GM13976 (cell line): ENCODE measurements around the gene OSBPL10.

ENCODE experiments used
- DNase-seq: peaks from one replicate; pipeline ENCODE4 v3.0.0; 2012; ENCODE audit warnings: low spot score
- in situ Hi-C: fragments of 300-500 bp; cut with MboI; formaldehyde crosslinking; loops from one replicate; pipeline ENCODE4 v1.12.0; 2022; ENCODE audit warnings: low sequenced_read_pairs, mixed read lengths, inconsistent platforms; ENCODE audit not compliant: unreplicated experiment
- TF ChIP-seq, protein P1 (sequence below): IDR thresholded peaks from 2 replicates; pipeline ENCODE4 v1.5.1; 2012; ENCODE audit warnings: borderline replicate concordance, mild to moderate bottlenecking; ENCODE audit not compliant: insufficient read depth; ENCODE audit errors: extremely low read depth, missing control alignments, control extremely low read depth

Gene OSBPL10

DNA sequence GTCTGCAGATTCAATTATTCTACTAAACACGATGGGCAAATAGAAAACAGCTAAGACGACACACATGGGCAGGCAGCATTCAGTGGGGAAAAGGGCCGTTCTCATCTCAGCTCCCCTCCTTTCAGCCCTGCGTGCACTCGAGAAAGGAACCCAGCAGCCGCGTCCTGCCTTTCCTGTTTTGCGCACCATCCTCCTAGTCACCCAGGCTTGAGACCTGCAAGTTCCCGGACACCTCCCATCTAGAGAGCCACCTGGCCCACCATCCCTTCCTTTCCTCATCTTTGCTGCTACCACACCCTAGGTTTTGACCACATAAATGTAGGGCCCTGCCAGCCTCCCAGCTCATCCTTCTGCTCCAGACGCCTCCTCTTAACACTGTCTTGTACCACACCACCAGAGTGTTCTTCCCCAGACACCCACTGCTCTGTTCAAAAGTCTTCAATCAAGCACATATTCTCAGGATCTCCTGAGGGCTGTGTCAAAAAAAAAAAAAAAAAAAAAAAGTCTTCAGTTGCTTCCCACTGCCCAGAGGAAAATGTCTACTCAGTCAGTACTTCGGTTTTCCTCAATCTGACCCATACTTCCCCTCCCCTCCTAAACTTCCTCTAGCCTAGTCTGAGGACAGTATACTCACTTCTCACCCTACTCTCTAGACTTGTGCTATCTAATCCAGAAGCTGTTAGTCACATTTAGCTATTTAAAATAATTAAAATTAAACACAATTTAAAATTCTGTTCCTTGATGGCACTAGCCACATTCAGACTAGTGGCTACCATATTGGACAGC, 266.4 kb downstream of the OSBPL10 start:
- in situ Hi-C loops: no loop called here
- TF ChIP-seq, protein P1, sequence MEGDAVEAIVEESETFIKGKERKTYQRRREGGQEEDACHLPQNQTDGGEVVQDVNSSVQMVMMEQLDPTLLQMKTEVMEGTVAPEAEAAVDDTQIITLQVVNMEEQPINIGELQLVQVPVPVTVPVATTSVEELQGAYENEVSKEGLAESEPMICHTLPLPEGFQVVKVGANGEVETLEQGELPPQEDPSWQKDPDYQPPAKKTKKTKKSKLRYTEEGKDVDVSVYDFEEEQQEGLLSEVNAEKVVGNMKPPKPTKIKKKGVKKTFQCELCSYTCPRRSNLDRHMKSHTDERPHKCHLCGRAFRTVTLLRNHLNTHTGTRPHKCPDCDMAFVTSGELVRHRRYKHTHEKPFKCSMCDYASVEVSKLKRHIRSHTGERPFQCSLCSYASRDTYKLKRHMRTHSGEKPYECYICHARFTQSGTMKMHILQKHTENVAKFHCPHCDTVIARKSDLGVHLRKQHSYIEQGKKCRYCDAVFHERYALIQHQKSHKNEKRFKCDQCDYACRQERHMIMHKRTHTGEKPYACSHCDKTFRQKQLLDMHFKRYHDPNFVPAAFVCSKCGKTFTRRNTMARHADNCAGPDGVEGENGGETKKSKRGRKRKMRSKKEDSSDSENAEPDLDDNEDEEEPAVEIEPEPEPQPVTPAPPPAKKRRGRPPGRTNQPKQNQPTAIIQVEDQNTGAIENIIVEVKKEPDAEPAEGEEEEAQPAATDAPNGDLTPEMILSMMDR: no peak
- no peak for DNase-seq

DNA sequence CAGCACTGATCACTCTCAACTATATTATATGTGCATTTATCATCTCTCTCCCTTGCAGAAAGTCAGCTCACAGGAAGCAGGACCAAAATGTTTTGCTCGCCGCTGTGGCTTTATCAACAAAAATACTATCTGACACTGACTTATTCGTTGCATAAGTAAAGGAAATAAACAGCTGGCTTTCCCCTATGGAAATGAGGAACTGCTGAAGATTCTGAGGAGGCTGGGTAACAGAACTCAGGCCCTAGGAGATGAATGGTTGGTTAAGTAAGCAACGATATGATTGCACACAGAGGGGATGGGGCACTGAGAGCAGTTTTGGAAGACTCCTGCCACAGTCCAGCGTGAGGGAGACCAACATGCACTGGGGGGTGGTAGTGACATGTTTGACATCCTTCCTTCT, 267.2 kb downstream of the OSBPL10 start:
- TF ChIP-seq, protein P1: no peak
- in situ Hi-C loops: no loop called here
- DNase-seq: no peak

DNA sequence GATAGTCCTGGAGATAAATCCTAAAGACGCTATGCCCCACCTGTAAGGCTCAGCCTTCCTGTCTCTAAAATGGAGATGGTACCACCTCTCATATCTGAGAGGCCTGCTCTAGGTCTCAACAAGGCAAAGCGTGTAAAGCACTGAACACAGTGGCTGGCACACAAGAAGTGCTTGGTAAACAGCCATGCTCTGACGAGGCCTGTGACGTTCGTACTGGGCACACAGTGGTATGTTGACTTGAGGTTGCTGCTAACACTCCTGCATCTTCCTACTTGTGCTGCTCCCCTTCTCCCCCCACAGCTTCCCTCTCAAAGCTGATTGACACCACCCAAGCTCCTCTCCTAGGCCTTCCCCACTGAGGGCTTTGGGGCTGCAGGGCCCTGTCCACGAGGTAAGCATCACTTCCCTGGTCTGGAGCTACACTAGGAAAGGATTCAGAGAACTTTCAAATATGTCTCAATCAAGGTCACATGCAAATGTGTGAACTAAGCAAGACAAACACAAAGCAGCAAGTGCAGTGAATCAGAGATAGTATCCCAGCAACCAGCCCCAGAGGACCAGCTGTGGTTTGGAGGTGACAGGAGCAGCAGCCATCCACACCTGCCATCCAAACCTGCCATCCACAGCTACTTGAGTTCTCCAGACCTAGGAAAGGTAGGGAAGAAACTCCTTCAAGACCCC, 270.8 kb downstream of the OSBPL10 start:
- DNase-seq: no peak
- TF ChIP-seq, protein P1: no peak
- in situ Hi-C loops: no loop called here

DNA sequence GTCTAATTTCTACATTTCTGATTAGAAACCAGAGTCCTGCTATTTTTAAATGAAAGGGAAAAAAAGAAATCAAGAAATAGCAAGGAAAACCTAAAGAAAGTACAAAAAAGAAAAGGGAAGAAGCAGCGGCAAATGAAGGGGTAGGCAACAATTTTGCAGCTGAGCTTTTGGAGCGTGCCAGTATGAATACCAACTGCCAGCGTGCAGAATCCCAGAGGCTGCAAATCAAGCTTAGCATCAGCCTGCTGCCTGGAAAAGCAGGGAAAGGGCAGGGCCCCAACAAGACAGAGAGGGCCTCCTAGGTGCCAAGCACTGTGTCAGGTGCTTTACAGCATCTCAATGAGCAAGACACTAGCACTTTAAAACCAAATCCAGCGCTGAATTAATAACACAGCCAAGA, 271.5 kb downstream of the OSBPL10 start:
- in situ Hi-C loops: no loop called here
- TF ChIP-seq, protein P1: no peak
- DNase-seq: no peak

DNA sequence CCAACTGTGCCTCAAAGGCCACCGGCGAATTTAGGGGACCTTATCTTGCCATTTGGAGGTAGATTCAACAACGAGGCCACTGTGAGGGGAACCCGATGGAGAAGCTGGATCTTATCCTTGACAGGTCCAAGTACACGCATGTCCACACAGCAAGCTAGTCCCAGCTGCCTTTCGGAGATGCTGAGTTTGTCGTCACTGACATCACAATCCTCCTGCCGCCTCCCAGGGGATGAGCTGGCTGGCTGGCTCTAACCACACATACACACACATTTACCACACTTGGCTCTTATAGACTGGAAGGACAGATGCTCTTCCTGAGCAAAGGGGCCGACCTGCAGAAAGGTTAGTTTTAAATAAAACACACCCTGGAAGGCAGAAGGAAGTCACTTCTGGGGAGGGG, 272.1 kb downstream of the OSBPL10 start:
- in situ Hi-C loops: no loop called here
- no peak for DNase-seq
- TF ChIP-seq, protein P1: no peak

DNA sequence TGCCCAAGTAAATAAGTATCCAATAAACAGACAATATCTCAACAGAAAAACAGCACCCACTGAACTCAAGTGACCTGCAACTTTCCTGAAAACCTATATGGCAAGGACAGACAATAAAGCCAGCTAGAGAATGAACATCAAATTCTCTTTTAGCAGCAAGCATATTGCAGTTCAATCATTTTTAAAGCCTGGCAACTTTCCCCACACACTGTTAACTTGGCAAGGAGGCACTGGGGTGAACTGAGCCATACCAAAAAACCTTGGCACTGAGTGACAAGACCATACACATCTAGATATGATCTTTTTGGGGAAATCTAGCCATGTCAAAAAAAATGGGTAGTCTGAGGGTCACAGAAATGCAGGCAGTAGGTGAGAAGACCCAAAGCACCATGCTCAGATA, 273.8 kb downstream of the OSBPL10 start:
- in situ Hi-C loops: no loop called here

More for the DNA sequence above, 273.8 kb downstream of the OSBPL10 start:
- DNase-seq: no peak
- TF ChIP-seq, protein P1: no peak
